ENCODE data around the gene MYCBP2. TPM values are rescaled to one million over a fixed set of nuclear protein-coding genes. Genes with fewer than 3 reads are reported as not detected.
A peak's percentile ranks its signal among the peaks of the same experiment; 100 is the strongest.

The MYCBP2 gene
- polyA plus RNA-seq, 1 experiment: 49.4 TPM

GRCh38 chr13:77185721-77186120, 141.2 kb downstream of the MYCBP2 start:
- POLR2A ChIA-PET: no interaction called here
- DNase-seq (ENCODE audit: low read depth, low spot score): no peak
- Histone ChIP-seq H3K4me3 (ENCODE audit: low read depth, low read length) (no peak overlapping the region), H3K27me3 (ENCODE audit: control insufficient read depth, insufficient read depth, low read length) (no peaks in the 10 kb centered on the region), H3K27ac (ENCODE audit: low read depth, low read length) (no peak overlapping the region), H3K9me3 (ENCODE audit: control insufficient read depth, insufficient read depth, low read length) (no peaks in the 10 kb centered on the region)
- CTCF ChIA-PET: no interaction called here
- TF ChIP-seq CTCF (IDR thresholded peaks at IDR 0.05; ENCODE audit: low read depth, low read length): no peak

GRCh38 chr13:77184455-77184854, 142.4 kb downstream of the MYCBP2 start:
- ChIA-PET CTCF (no interaction called here), POLR2A (no interaction called here)
- no peak for DNase-seq (ENCODE audit: low read depth, low spot score)
- no peak overlapping the region for H3K27ac ChIP-seq (ENCODE audit: low read depth, low read length)
- no peaks in the 10 kb centered on the region for H3K27me3 ChIP-seq (ENCODE audit: control insufficient read depth, insufficient read depth, low read length)
- no peak for TF ChIP-seq CTCF (IDR thresholded peaks at IDR 0.05; ENCODE audit: low read depth, low read length)
- H3K9me3 ChIP-seq (ENCODE audit: control insufficient read depth, insufficient read depth, low read length): no peaks in the 10 kb centered on the region
- no peak overlapping the region for H3K4me3 ChIP-seq (ENCODE audit: low read depth, low read length)

GRCh38 chr13:77180011-77180410, 146.9 kb downstream of the MYCBP2 start:
- no peak for DNase-seq (ENCODE audit: low read depth, low spot score)
- Histone ChIP-seq H3K4me3 (ENCODE audit: low read depth, low read length) (no peak overlapping the region), H3K27ac (ENCODE audit: low read depth, low read length) (no peak overlapping the region), H3K9me3 (ENCODE audit: control insufficient read depth, insufficient read depth, low read length) (no peaks in the 10 kb centered on the region), H3K27me3 (ENCODE audit: control insufficient read depth, insufficient read depth, low read length) (no peaks in the 10 kb centered on the region)
- ChIA-PET POLR2A (no interaction called here), CTCF (no interaction called here)
- no peak for TF ChIP-seq CTCF (IDR thresholded peaks at IDR 0.05; ENCODE audit: low read depth, low read length)

- Histone ChIP-seq H3K27me3 (ENCODE audit: control insufficient read depth, insufficient read depth, low read length) (no peaks in the 10 kb centered on the region), H3K4me3 (ENCODE audit: low read depth, low read length) (no peak overlapping the region), H3K9me3 (ENCODE audit: control insufficient read depth, insufficient read depth, low read length) (no peaks in the 10 kb centered on the region), H3K27ac (ENCODE audit: low read depth, low read length) (no peak overlapping the region)
- POLR2A ChIA-PET: no interaction called here
- no peak for TF ChIP-seq CTCF (IDR thresholded peaks at IDR 0.05; ENCODE audit: low read depth, low read length)
- no peak for DNase-seq (ENCODE audit: low read depth, low spot score)
- CTCF ChIA-PET: interaction anchor here (0.7 to 2.4 kb wide), 3 partner anchors 29 to 301 kb away, joined by 3 to 10 read pairs (median 5); no protein-coding TSS in a partner anchor
Observed at GRCh38 chr13:77177646-77178045, 149.2 kb downstream of the MYCBP2 start.

GRCh38 chr13:77176350-77176749, 150.5 kb downstream of the MYCBP2 start:
- H3K27ac ChIP-seq (ENCODE audit: low read depth, low read length): no peak overlapping the region
- TF ChIP-seq CTCF (IDR thresholded peaks at IDR 0.05; ENCODE audit: low read depth, low read length): no peak
- peak; percentile 42 for DNase-seq (ENCODE audit: low read depth, low spot score)
- H3K27me3 ChIP-seq (ENCODE audit: control insufficient read depth, insufficient read depth, low read length): no peaks in the 10 kb centered on the region
- no peak overlapping the region for H3K4me3 ChIP-seq (ENCODE audit: low read depth, low read length)
- ChIA-PET POLR2A (interaction anchor here (0.5 kb wide), 1 partner anchor 23 kb away, joined by 10 read pairs; no protein-coding TSS in a partner anchor), CTCF (interaction anchor here (0.6 to 2.4 kb wide), 3 partner anchors 9 to 302 kb away, joined by 3 to 10 read pairs (median 3); no protein-coding TSS in a partner anchor)
- no peaks in the 10 kb centered on the region for H3K9me3 ChIP-seq (ENCODE audit: control insufficient read depth, insufficient read depth, low read length)

All from AG04450 (cell line).